GM21515 (cell line): ENCODE results near the gene EIF1AY.
"Not testable (repeated sequence)": the region's sequence is repeated elsewhere in the genome, so short reads cannot be mapped to it uniquely, and the experiment has no call there.

Experiments used
- ATAC-seq: cut with Tn5 transposase; IDR thresholded peaks from one replicate; pipeline ENCODE4 v1.9.1; 2021; ENCODE audit not compliant: unreplicated experiment

Gene EIF1AY

GRCh38 chrY:20575531-20576121, at the start of gene EIF1AY:
Gene EIF1AY, plus strand, starts transcription at chrY:20575776. Its CDS starts 96 bp downstream, at chrY:20575872.
- ATAC-seq: peak; percentile 97

GRCh38 chrY:20528435-20528834, 47.1 kb upstream of the EIF1AY start:
- ATAC-seq: no peak

- ATAC-seq: no peak
Measured at GRCh38 chrY:20538186-20538585, 37.4 kb upstream of the EIF1AY start.

- peak; percentile 81 for ATAC-seq
Measured at GRCh38 chrY:20538933-20539332, 36.6 kb upstream of the EIF1AY start.

GRCh38 chrY:20544451-20544960, 31.1 kb upstream of the EIF1AY start:
- ATAC-seq: no peak

GRCh38 chrY:20546071-20546470, 29.5 kb upstream of the EIF1AY start:
- ATAC-seq: no peak

GRCh38 chrY:20549289-20549688, 26.3 kb upstream of the EIF1AY start:
- no peak for ATAC-seq

GRCh38 chrY:20551840-20552239, 23.7 kb upstream of the EIF1AY start:
- ATAC-seq: no peak

- not testable (repeated sequence) for ATAC-seq
Measured at GRCh38 chrY:20552764-20553323, 22.7 kb upstream of the EIF1AY start.

- no peak for ATAC-seq
Measured at GRCh38 chrY:20555820-20556219, 19.8 kb upstream of the EIF1AY start.

GRCh38 chrY:20558677-20559076, 16.9 kb upstream of the EIF1AY start:
- ATAC-seq: no peak

- ATAC-seq: no peak
Measured at GRCh38 chrY:20559873-20560512, 15.6 kb upstream of the EIF1AY start.

- no peak for ATAC-seq
Measured at GRCh38 chrY:20571306-20571705, 4.3 kb upstream of the EIF1AY start.

GRCh38 chrY:20576506-20576905, 930 bp downstream of the EIF1AY start:
- no peak for ATAC-seq

- no peak for ATAC-seq
Measured at GRCh38 chrY:20578206-20578605, 2.6 kb downstream of the EIF1AY start.

GRCh38 chrY:20581687-20582086, 6.1 kb downstream of the EIF1AY start:
- ATAC-seq: no peak

- ATAC-seq: no peak
Measured at GRCh38 chrY:20586161-20586560, 10.6 kb downstream of the EIF1AY start.
